WTC11 (cell line): ENCODE measurements around the gene CDK5.
"Not testable (repeated sequence)": the region's sequence is repeated elsewhere in the genome, so short reads cannot be mapped to it uniquely, and the experiment has no call there.

Source experiments
- EMX1 ChIP-seq: fragments of 250-450 bp; sonication (Bioruptor Pico); IDR thresholded peaks from 2 replicates; pipeline ENCODE4 v1.8.0; 2021; ENCODE audit warnings: mild to moderate bottlenecking
- FOXJ3 ChIP-seq: sonication (generic); formaldehyde crosslinking; IDR thresholded peaks from 2 replicates; pipeline ENCODE4 v1.9.0; 2021; ENCODE audit warnings: missing genetic modification reagents, mild to moderate bottlenecking, borderline replicate concordance
- IRF2 ChIP-seq: sonication (generic); formaldehyde crosslinking; IDR thresholded peaks from 2 replicates; pipeline ENCODE4 v1.8.0; 2022; ENCODE audit warnings: low read depth, missing genetic modification reagents, borderline replicate concordance
- NFYB ChIP-seq: sonication (generic); formaldehyde crosslinking; conservative IDR thresholded peaks from 2 replicates; pipeline ENCODE4 v1.8.0; 2022; ENCODE audit warnings: low read depth, missing genetic modification reagents
- ZNF138 ChIP-seq: sonication (generic); formaldehyde crosslinking; conservative IDR thresholded peaks from 2 replicates; pipeline ENCODE4 v1.8.1; 2022; ENCODE audit warnings: mild to moderate bottlenecking, moderate library complexity, missing genetic modification reagents
- TF ChIP-seq, protein P1 (sequence below): fragments of 200-600 bp; IDR thresholded peaks from 2 replicates; pipeline ENCODE4 v1.8.0; 2022; ENCODE audit warnings: antibody characterized with exemption
- TF ChIP-seq, protein P2 (sequence below): sonication (generic); formaldehyde crosslinking; IDR thresholded peaks from 2 replicates; pipeline ENCODE4 v1.8.1; 2023; ENCODE audit warnings: mild to moderate bottlenecking, missing genetic modification reagents, moderate library complexity
- TF ChIP-seq, protein P3 (sequence below): sonication (generic); formaldehyde crosslinking; IDR thresholded peaks from 2 replicates; pipeline ENCODE4 v1.8.1; 2023; ENCODE audit warnings: mild to moderate bottlenecking, moderate library complexity, missing genetic modification reagents
- TF ChIP-seq, protein P4 (sequence below): sonication (generic); formaldehyde crosslinking; IDR thresholded peaks from 2 replicates; pipeline ENCODE4 v1.8.1; 2022; ENCODE audit warnings: mild to moderate bottlenecking, missing genetic modification reagents, moderate library complexity, borderline replicate concordance
- TF ChIP-seq, protein P5 (sequence below): sonication (generic); formaldehyde crosslinking; IDR thresholded peaks from 2 replicates; pipeline ENCODE4 v1.8.1; 2023; ENCODE audit warnings: mild to moderate bottlenecking, missing genetic modification reagents, borderline replicate concordance
- TF ChIP-seq, protein P6 (sequence below): sonication (generic); formaldehyde crosslinking; IDR thresholded peaks from 2 replicates; pipeline ENCODE4 v1.8.1; 2022; ENCODE audit warnings: low read depth, missing genetic modification reagents, borderline replicate concordance
- TF ChIP-seq, protein P7 (sequence below): sonication (generic); formaldehyde crosslinking; IDR thresholded peaks from 2 replicates; pipeline ENCODE4 v1.8.0; 2022; ENCODE audit warnings: mild to moderate bottlenecking, missing genetic modification reagents
- TF ChIP-seq, protein P8 (sequence below): sonication (generic); formaldehyde crosslinking; IDR thresholded peaks from 2 replicates; pipeline ENCODE4 v1.8.0; 2022; ENCODE audit warnings: mild to moderate bottlenecking, missing genetic modification reagents

DNA sequence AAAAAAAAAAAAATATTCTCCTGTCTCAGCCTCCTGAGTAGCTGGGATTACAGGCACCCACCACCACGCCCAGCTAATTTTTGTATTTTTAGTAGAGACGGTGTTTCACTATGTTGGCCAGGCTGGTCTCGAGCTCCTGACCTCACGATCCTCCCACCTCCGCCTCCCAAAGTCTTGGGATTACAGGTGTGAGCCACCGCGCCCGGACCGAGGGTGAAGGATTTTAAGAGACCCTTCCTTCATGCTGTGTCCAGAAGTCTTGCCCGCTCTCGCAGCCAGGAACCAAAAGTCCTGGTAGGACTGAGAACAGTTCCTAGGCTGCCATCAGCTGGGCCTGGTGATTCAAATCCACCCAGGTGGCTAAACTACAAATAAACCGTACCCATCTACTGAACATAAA lies 46.1 kb downstream of the CDK5 start:
- TF ChIP-seq, protein P1, sequence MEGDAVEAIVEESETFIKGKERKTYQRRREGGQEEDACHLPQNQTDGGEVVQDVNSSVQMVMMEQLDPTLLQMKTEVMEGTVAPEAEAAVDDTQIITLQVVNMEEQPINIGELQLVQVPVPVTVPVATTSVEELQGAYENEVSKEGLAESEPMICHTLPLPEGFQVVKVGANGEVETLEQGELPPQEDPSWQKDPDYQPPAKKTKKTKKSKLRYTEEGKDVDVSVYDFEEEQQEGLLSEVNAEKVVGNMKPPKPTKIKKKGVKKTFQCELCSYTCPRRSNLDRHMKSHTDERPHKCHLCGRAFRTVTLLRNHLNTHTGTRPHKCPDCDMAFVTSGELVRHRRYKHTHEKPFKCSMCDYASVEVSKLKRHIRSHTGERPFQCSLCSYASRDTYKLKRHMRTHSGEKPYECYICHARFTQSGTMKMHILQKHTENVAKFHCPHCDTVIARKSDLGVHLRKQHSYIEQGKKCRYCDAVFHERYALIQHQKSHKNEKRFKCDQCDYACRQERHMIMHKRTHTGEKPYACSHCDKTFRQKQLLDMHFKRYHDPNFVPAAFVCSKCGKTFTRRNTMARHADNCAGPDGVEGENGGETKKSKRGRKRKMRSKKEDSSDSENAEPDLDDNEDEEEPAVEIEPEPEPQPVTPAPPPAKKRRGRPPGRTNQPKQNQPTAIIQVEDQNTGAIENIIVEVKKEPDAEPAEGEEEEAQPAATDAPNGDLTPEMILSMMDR: not testable (repeated sequence)
- not testable (repeated sequence) for TF ChIP-seq FOXJ3; ZNF138 (CRISPR knock-in tag); IRF2 (CRISPR knock-in tag); NFYB (CRISPR knock-in tag); EMX1
- TF ChIP-seq, protein P2, sequence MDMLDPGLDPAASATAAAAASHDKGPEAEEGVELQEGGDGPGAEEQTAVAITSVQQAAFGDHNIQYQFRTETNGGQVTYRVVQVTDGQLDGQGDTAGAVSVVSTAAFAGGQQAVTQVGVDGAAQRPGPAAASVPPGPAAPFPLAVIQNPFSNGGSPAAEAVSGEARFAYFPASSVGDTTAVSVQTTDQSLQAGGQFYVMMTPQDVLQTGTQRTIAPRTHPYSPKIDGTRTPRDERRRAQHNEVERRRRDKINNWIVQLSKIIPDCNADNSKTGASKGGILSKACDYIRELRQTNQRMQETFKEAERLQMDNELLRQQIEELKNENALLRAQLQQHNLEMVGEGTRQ (CRISPR knock-in tag): not testable (repeated sequence)
- TF ChIP-seq, protein P3, sequence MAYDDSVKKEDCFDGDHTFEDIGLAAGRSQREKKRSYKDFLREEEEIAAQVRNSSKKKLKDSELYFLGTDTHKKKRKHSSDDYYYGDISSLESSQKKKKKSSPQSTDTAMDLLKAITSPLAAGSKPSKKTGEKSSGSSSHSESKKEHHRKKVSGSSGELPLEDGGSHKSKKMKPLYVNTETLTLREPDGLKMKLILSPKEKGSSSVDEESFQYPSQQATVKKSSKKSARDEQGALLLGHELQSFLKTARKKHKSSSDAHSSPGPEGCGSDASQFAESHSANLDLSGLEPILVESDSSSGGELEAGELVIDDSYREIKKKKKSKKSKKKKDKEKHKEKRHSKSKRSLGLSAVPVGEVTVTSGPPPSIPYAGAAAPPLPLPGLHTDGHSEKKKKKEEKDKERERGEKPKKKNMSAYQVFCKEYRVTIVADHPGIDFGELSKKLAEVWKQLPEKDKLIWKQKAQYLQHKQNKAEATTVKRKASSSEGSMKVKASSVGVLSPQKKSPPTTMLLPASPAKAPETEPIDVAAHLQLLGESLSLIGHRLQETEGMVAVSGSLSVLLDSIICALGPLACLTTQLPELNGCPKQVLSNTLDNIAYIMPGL (CRISPR knock-in tag): not testable (repeated sequence)
- TF ChIP-seq, protein P4, sequence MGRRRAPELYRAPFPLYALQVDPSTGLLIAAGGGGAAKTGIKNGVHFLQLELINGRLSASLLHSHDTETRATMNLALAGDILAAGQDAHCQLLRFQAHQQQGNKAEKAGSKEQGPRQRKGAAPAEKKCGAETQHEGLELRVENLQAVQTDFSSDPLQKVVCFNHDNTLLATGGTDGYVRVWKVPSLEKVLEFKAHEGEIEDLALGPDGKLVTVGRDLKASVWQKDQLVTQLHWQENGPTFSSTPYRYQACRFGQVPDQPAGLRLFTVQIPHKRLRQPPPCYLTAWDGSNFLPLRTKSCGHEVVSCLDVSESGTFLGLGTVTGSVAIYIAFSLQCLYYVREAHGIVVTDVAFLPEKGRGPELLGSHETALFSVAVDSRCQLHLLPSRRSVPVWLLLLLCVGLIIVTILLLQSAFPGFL (CRISPR knock-in tag): not testable (repeated sequence)
- TF ChIP-seq, protein P5, sequence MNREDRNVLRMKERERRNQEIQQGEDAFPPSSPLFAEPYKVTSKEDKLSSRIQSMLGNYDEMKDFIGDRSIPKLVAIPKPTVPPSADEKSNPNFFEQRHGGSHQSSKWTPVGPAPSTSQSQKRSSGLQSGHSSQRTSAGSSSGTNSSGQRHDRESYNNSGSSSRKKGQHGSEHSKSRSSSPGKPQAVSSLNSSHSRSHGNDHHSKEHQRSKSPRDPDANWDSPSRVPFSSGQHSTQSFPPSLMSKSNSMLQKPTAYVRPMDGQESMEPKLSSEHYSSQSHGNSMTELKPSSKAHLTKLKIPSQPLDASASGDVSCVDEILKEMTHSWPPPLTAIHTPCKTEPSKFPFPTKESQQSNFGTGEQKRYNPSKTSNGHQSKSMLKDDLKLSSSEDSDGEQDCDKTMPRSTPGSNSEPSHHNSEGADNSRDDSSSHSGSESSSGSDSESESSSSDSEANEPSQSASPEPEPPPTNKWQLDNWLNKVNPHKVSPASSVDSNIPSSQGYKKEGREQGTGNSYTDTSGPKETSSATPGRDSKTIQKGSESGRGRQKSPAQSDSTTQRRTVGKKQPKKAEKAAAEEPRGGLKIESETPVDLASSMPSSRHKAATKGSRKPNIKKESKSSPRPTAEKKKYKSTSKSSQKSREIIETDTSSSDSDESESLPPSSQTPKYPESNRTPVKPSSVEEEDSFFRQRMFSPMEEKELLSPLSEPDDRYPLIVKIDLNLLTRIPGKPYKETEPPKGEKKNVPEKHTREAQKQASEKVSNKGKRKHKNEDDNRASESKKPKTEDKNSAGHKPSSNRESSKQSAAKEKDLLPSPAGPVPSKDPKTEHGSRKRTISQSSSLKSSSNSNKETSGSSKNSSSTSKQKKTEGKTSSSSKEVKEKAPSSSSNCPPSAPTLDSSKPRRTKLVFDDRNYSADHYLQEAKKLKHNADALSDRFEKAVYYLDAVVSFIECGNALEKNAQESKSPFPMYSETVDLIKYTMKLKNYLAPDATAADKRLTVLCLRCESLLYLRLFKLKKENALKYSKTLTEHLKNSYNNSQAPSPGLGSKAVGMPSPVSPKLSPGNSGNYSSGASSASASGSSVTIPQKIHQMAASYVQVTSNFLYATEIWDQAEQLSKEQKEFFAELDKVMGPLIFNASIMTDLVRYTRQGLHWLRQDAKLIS (CRISPR knock-in tag): not testable (repeated sequence)
- TF ChIP-seq, protein P6, sequence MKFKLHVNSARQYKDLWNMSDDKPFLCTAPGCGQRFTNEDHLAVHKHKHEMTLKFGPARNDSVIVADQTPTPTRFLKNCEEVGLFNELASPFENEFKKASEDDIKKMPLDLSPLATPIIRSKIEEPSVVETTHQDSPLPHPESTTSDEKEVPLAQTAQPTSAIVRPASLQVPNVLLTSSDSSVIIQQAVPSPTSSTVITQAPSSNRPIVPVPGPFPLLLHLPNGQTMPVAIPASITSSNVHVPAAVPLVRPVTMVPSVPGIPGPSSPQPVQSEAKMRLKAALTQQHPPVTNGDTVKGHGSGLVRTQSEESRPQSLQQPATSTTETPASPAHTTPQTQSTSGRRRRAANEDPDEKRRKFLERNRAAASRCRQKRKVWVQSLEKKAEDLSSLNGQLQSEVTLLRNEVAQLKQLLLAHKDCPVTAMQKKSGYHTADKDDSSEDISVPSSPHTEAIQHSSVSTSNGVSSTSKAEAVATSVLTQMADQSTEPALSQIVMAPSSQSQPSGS (CRISPR knock-in tag): not testable (repeated sequence)
- TF ChIP-seq, protein P7, sequence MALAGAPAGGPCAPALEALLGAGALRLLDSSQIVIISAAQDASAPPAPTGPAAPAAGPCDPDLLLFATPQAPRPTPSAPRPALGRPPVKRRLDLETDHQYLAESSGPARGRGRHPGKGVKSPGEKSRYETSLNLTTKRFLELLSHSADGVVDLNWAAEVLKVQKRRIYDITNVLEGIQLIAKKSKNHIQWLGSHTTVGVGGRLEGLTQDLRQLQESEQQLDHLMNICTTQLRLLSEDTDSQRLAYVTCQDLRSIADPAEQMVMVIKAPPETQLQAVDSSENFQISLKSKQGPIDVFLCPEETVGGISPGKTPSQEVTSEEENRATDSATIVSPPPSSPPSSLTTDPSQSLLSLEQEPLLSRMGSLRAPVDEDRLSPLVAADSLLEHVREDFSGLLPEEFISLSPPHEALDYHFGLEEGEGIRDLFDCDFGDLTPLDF (CRISPR knock-in tag): not testable (repeated sequence)
- TF ChIP-seq, protein P8, sequence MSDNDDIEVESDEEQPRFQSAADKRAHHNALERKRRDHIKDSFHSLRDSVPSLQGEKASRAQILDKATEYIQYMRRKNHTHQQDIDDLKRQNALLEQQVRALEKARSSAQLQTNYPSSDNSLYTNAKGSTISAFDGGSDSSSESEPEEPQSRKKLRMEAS: not testable (repeated sequence)
